ENCODE results near the gene PARD6A. TPM values are rescaled to one million over a fixed set of nuclear protein-coding genes. Genes with fewer than 3 reads are reported as not detected.

Gene PARD6A
- polyA plus RNA-seq, 3 donors: 2.7 to 6.9 (median 6.1) TPM

DNA sequence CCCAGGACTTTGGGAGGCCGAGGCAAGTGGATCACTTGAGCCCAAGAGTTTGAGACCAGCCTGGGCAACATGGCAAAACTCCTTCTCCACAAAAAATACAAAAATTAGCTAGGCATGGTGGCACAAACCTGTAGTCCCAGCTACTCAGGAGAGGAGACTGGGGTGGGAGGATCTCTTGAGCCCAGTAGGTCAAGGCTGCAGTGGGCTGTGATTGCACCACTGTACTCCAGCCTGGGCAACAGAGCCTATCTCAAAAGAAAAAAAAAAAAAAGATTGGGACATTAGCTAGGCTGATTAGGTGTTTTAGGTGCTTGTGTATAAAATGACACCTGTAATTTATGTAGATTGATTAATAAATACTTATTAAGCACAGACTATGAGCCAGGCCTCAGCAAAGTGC, 48.3 kb downstream of the PARD6A start:
- TF ChIP-seq, protein P1, sequence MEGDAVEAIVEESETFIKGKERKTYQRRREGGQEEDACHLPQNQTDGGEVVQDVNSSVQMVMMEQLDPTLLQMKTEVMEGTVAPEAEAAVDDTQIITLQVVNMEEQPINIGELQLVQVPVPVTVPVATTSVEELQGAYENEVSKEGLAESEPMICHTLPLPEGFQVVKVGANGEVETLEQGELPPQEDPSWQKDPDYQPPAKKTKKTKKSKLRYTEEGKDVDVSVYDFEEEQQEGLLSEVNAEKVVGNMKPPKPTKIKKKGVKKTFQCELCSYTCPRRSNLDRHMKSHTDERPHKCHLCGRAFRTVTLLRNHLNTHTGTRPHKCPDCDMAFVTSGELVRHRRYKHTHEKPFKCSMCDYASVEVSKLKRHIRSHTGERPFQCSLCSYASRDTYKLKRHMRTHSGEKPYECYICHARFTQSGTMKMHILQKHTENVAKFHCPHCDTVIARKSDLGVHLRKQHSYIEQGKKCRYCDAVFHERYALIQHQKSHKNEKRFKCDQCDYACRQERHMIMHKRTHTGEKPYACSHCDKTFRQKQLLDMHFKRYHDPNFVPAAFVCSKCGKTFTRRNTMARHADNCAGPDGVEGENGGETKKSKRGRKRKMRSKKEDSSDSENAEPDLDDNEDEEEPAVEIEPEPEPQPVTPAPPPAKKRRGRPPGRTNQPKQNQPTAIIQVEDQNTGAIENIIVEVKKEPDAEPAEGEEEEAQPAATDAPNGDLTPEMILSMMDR (IDR thresholded peaks at IDR 0.05): no peak
- H3K27ac Mint-ChIP-seq: no peak overlapping the region

DNA sequence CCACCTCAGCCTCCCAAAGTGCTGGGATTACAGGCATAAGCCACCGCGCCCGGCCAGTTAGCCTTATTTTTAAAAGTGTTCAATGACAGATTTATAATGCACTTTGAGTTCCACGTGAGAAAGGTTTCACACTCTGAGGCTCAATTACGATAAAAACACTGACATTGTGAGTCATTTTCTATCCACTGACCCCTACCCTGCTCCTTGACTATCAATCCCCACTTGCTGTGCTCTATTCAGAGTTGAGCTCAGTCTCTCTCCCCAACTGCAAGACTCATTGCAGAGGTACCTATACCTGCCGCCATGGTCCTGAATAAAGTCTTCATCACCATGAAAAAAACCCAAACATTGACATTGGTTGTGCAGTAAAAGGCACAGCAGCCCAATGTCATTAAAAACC, 49.8 kb downstream of the PARD6A start:
- Mint-ChIP-seq H3K4me3 (no peak overlapping the region), H3K27ac (no peak overlapping the region), H3K36me3 (peaks cover 3 to 5% of the 10 kb centered on the region in 2 donors), H3K4me1 (peaks cover 22% of the 10 kb centered on the region), H3K9me3 (peaks cover 0 to 1% (median 0%) of the 10 kb centered on the region in 7 donors), H3K27me3 (ENCODE audit: low read depth in 3 of 3) (no peaks in the 10 kb centered on the region)
- DNase-seq: no peak
- H3K27ac ChIP-seq (ENCODE audit: low read depth in 1 of 2, low read length in 2 of 2): no peak overlapping the region
- peaks cover 14% of the 10 kb centered on the region for H4K20me1 ChIP-seq (ENCODE audit: insufficient read depth, low read length)
- no peak overlapping the region for H3K4me2 ChIP-seq (replicated peaks; ENCODE audit: extremely low read depth, low read length, poor library complexity, severe bottlenecking)
- intact Hi-C loops (cut with micrococcal nuclease): no loop called here
- peaks cover 13 to 15% of the 10 kb centered on the region in 2 donors for H3K4me1 ChIP-seq (ENCODE audit: control insufficient read depth in 1 of 2, insufficient read depth in 2 of 2, low read length in 2 of 2)
- H3K27me3 ChIP-seq (ENCODE audit: control insufficient read depth in 2 of 2, insufficient read depth in 2 of 2, low read length in 2 of 2): no peaks in the 10 kb centered on the region
- 100% methylated on average over 4 of the region's 6 CpGs for WGBS (ENCODE audit: insufficient coverage)
- H3K9me3 ChIP-seq (replicated peaks in 1 of 2; ENCODE audit: control insufficient read depth in 1 of 2, insufficient read depth in 1 of 2, low read length in 2 of 2): no peaks in the 10 kb centered on the region
- no peak overlapping the region for H3K9ac ChIP-seq (ENCODE audit: insufficient read depth, low read length, poor library complexity, severe bottlenecking)
- peaks cover 21% of the 10 kb centered on the region for H3K79me2 ChIP-seq (ENCODE audit: insufficient read depth, low read length)
- TF ChIP-seq, protein P1 (IDR thresholded peaks at IDR 0.05): no peak
- H3K4me3 ChIP-seq (replicated peaks in 1 of 3; ENCODE audit: low read depth in 2 of 3, low read length in 3 of 3): no peak overlapping the region
- no peak overlapping the region for H2AFZ ChIP-seq (ENCODE audit: insufficient read depth, low read depth, low read length, poor library complexity, severe bottlenecking)
- H3K36me3 ChIP-seq (replicated peaks in 1 of 2; ENCODE audit: control insufficient read depth in 1 of 2, insufficient read depth in 2 of 2, low read length in 2 of 2): no peaks in the 10 kb centered on the region

More for the DNA sequence above, 48.3 kb downstream of the PARD6A start:
- no peaks in the 10 kb centered on the region for H3K9me3 ChIP-seq (replicated peaks in 1 of 2; ENCODE audit: control insufficient read depth in 1 of 2, insufficient read depth in 1 of 2, low read length in 2 of 2)
- intact Hi-C loops (cut with micrococcal nuclease): no loop called here
- no CpG with 5 or more reads among the region's 1 CpG for WGBS (ENCODE audit: insufficient coverage)
- no peaks in the 10 kb centered on the region for H3K27me3 ChIP-seq (ENCODE audit: control insufficient read depth in 2 of 2, insufficient read depth in 2 of 2, low read length in 2 of 2)
- H3K4me1 ChIP-seq (ENCODE audit: control insufficient read depth in 1 of 2, insufficient read depth in 2 of 2, low read length in 2 of 2): peaks cover 11% of the 10 kb centered on the region in 2 donors
- no peak for DNase-seq
- no peak overlapping the region for H2AFZ ChIP-seq (ENCODE audit: insufficient read depth, low read depth, low read length, poor library complexity, severe bottlenecking)
- no peak overlapping the region for H3K27ac ChIP-seq (ENCODE audit: low read depth in 1 of 2, low read length in 2 of 2)
- Mint-ChIP-seq H3K4me3 (no peak overlapping the region), H3K36me3 (peaks cover 3 to 7% of the 10 kb centered on the region in 2 donors), H3K4me1 (peaks cover 16% of the 10 kb centered on the region), H3K27me3 (ENCODE audit: low read depth in 3 of 3) (no peaks in the 10 kb centered on the region), H3K9me3 (peaks cover 0 to 1% (median 0%) of the 10 kb centered on the region in 7 donors)
- no peak overlapping the region for H3K4me2 ChIP-seq (replicated peaks; ENCODE audit: extremely low read depth, low read length, poor library complexity, severe bottlenecking)
- H3K4me3 ChIP-seq (replicated peaks in 1 of 3; ENCODE audit: low read depth in 2 of 3, low read length in 3 of 3): no peak overlapping the region
- peaks cover 11% of the 10 kb centered on the region for H4K20me1 ChIP-seq (ENCODE audit: insufficient read depth, low read length)
- H3K9ac ChIP-seq (ENCODE audit: insufficient read depth, low read length, poor library complexity, severe bottlenecking): no peak overlapping the region
- peaks cover 21% of the 10 kb centered on the region for H3K79me2 ChIP-seq (ENCODE audit: insufficient read depth, low read length)
- no peaks in the 10 kb centered on the region for H3K36me3 ChIP-seq (replicated peaks in 1 of 2; ENCODE audit: control insufficient read depth in 1 of 2, insufficient read depth in 2 of 2, low read length in 2 of 2)

Other genes with a start within 250 kb of the PARD6A start
- 10 to 100 TPM in 1 of 3 donors, 1 to 10 TPM in 2; 3.3 to 14.2 (median 6.0) TPM for gene ZDHHC1, start 244.5 kb upstream of the PARD6A start, polyA plus RNA-seq
- not detected for gene HSD11B2, start 229.8 kb upstream of the PARD6A start, polyA plus RNA-seq
- 100 to 1,000 TPM; 354 to 687 (median 631) TPM for gene ATP6V0D1, start 179.8 kb upstream of the PARD6A start, polyA plus RNA-seq
- under 1 TPM in 2 of 3 donors, not detected in 1; 0.32 to 0.54 TPM for gene AGRP, start 177.4 kb upstream of the PARD6A start, polyA plus RNA-seq
- gene RIPOR1, start 132.1 kb upstream of the PARD6A start, polyA plus RNA-seq: 100 to 1,000 TPM in 1 of 3 donors, 10 to 100 TPM in 1, 1 to 10 TPM in 1; 8.6 to 115 (median 17.5) TPM
- gene CTCF, start 98.4 kb upstream of the PARD6A start, polyA plus RNA-seq: 10 to 100 TPM in 2 of 3 donors, 1 to 10 TPM in 1; 8.4 to 29.9 (median 17.7) TPM
- 1 to 10 TPM in 1 of 3 donors, under 1 TPM in 1, not detected in 1; 0.30 to 1.5 TPM for gene CARMIL2, start 15.8 kb upstream of the PARD6A start, polyA plus RNA-seq
- 10 to 100 TPM; 11.8 to 26.0 (median 14.9) TPM for gene ACD, start 700 bp upstream of the PARD6A start, polyA plus RNA-seq
- 1 to 10 TPM in 2 of 3 donors, under 1 TPM in 1; 0.92 to 6.2 (median 3.2) TPM for gene ENKD1, start 5.8 kb downstream of the PARD6A start, polyA plus RNA-seq
- gene C16orf86, start 5.9 kb downstream of the PARD6A start, polyA plus RNA-seq: 10 to 100 TPM in 1 of 3 donors, 1 to 10 TPM in 2; 4.1 to 11.3 (median 4.6) TPM
- gene GFOD2, start 58.4 kb downstream of the PARD6A start, polyA plus RNA-seq: 1 to 10 TPM; 3.7 to 9.4 (median 3.8) TPM
- gene RANBP10, start 145.6 kb downstream of the PARD6A start, polyA plus RNA-seq: 10 to 100 TPM in 1 of 3 donors, 1 to 10 TPM in 2; 6.4 to 16.7 (median 6.6) TPM
- under 1 TPM in 1 of 3 donors, not detected in 2; 0.23 TPM for gene TSNAXIP1, start 145.9 kb downstream of the PARD6A start, polyA plus RNA-seq
- 10 to 100 TPM; 17.6 to 84.2 (median 52.5) TPM for gene THAP11, start 181.4 kb downstream of the PARD6A start, polyA plus RNA-seq
- 100 to 1,000 TPM in 1 of 3 donors, 10 to 100 TPM in 2; 64.2 to 104 (median 90.3) TPM for gene NUTF2, start 186.0 kb downstream of the PARD6A start, polyA plus RNA-seq
- 100 to 1,000 TPM in 1 of 3 donors, 10 to 100 TPM in 1, 1 to 10 TPM in 1; 8.3 to 120 (median 12.4) TPM for gene CENPT, start 186.7 kb downstream of the PARD6A start, polyA plus RNA-seq
- 10 to 100 TPM; 13.7 to 84.9 (median 18.2) TPM for gene EDC4, start 212.1 kb downstream of the PARD6A start, polyA plus RNA-seq
- 1 to 10 TPM in 1 of 3 donors, under 1 TPM in 1, not detected in 1; 0.50 to 3.6 TPM for gene NRN1L, start 223.9 kb downstream of the PARD6A start, polyA plus RNA-seq
- 10 to 100 TPM; 11.0 to 19.7 (median 16.8) TPM for gene PSKH1, start 232.3 kb downstream of the PARD6A start, polyA plus RNA-seq

All from CD14-positive monocyte (primary cell).